OCI-LY1 (cell line): ENCODE data around the gene COMMD7.

Source experiments
- CTCF ChIP-seq: fragments of 200-600 bp; sonication (generic), shearing (Covaris generic); IDR thresholded peaks from 2 replicates; pipeline ENCODE4 v1.5.1; 2017; ENCODE audit warnings: mild to moderate bottlenecking, antibody characterized with exemption, low read length, moderate library complexity, mixed read lengths
- EZH2 ChIP-seq: fragments of 200-600 bp; sonication (generic), shearing (Covaris generic); IDR thresholded peaks from 2 replicates; pipeline ENCODE4 v1.8.0; 2017; ENCODE audit warnings: borderline replicate concordance, mixed run types, mild to moderate bottlenecking, antibody characterized with exemption, low read length, moderate library complexity, mixed read lengths

GRCh38 chr20:32686530-32687179 lies 56.6 kb downstream of the COMMD7 start:
- TF ChIP-seq CTCF (no peak), EZH2 (no peak)
